Measurements from ENCODE around the gene SNAPC5. TPM values are rescaled to one million over a fixed set of nuclear protein-coding genes. Genes with fewer than 3 reads are reported as not detected.

SNAPC5 gene
- total RNA-seq, 1 experiment from 2014 or later: 38.2 TPM

DNA sequence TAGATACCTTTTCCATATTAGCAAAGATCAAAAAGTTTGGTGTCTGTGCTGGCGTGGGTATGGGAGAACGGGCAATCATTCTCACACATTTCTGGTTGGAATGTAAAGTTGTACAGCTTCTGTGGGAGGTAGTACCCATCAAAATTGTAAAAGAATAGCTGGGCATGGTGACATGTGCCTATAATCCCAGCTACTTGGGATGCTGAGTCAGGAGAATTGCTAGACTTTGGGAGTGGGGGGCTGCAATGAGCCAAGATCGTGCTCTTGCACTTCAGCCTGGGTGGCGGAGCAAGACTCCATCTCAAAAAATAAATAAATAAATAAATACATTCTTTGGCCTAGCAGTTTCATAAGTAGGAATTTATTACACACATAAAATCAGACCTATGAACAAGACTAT lies 45.3 kb upstream of the SNAPC5 start:
- no peak overlapping the region for H2AFZ ChIP-seq (ENCODE audit: low read length)
- no peaks in the 10 kb centered on the region for H3K9me2 ChIP-seq (replicated peaks; ENCODE audit: low read length)
- H3K4me1 ChIP-seq (ENCODE audit: insufficient read depth, low read length): no peaks in the 10 kb centered on the region
- H3K4me3 ChIP-seq (ENCODE audit: low read length): no peak overlapping the region
- H4K20me1 ChIP-seq (ENCODE audit: low read length): no peaks in the 10 kb centered on the region
- intact Hi-C loops (cut with micrococcal nuclease): no loop called here
- peaks cover 5% of the 10 kb centered on the region; the same call in 1 of the 2 replicates for H3K36me3 ChIP-seq (ENCODE audit: low read depth, low read length)
- H3K79me2 ChIP-seq (ENCODE audit: low read length): no peaks in the 10 kb centered on the region
- no peaks in the 10 kb centered on the region for H3K9me3 ChIP-seq (ENCODE audit: low read length)
- no peaks in the 10 kb centered on the region for H3F3A ChIP-seq (ENCODE audit: low read length, unreplicated experiment)
- ATAC-seq: no peak
- no peak for TF ChIP-seq EZH2phosphoT487 (IDR thresholded peaks at IDR 0.05; ENCODE audit: borderline replicate concordance, low read length)
- no peak for TF ChIP-seq EZH2 (IDR thresholded peaks at IDR 0.05; ENCODE audit: low read length, unreplicated experiment)
- TF ChIP-seq, protein P1, sequence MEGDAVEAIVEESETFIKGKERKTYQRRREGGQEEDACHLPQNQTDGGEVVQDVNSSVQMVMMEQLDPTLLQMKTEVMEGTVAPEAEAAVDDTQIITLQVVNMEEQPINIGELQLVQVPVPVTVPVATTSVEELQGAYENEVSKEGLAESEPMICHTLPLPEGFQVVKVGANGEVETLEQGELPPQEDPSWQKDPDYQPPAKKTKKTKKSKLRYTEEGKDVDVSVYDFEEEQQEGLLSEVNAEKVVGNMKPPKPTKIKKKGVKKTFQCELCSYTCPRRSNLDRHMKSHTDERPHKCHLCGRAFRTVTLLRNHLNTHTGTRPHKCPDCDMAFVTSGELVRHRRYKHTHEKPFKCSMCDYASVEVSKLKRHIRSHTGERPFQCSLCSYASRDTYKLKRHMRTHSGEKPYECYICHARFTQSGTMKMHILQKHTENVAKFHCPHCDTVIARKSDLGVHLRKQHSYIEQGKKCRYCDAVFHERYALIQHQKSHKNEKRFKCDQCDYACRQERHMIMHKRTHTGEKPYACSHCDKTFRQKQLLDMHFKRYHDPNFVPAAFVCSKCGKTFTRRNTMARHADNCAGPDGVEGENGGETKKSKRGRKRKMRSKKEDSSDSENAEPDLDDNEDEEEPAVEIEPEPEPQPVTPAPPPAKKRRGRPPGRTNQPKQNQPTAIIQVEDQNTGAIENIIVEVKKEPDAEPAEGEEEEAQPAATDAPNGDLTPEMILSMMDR (conservative IDR thresholded peaks at IDR 0.05; ENCODE audit: low read depth, low read length): no peak
- POLR2A ChIA-PET (ENCODE audit: unreplicated experiment): no interaction called here
- H3K27ac ChIP-seq (ENCODE audit: low read length): no peak overlapping the region
- H3K9ac ChIP-seq (ENCODE audit: low read length): no peak overlapping the region
- CTCF ChIA-PET: no interaction called here
- BruUV-seq (replicated peaks): no TSS peak
- no peaks in the 10 kb centered on the region for H3K27me3 ChIP-seq (ENCODE audit: low read length)
- no peak for DNase-seq
- no peak overlapping the region for H3K4me2 ChIP-seq (ENCODE audit: low read length)

DNA sequence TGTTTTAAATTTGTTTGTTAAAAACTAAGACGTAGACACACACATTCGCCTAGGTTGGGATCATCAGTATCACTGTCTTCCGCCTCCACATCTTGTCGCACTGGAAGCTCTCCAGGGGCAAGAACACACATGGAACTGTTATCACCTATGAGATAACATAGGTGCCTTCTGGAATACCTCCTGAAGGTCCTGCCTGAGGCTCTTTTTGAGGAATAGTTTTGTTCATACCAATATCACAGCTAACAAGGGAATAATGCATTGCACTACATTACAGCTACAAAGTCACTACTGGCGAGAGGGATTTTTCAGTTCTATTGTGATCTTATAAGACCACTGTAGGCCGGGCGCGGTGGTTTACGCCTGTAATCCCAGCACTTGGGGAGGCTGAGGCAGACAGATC lies 37.5 kb upstream of the SNAPC5 start:
- Histone ChIP-seq H3K4me1 (ENCODE audit: insufficient read depth, low read length) (no peaks in the 10 kb centered on the region), H3K27me3 (ENCODE audit: low read length) (no peaks in the 10 kb centered on the region), H3K4me3 (ENCODE audit: low read length) (no peak overlapping the region), H3F3A (ENCODE audit: low read length, unreplicated experiment) (no peaks in the 10 kb centered on the region), H3K4me2 (ENCODE audit: low read length) (no peak overlapping the region), H3K9ac (ENCODE audit: low read length) (no peak overlapping the region), H3K9me2 (replicated peaks; ENCODE audit: low read length) (no peaks in the 10 kb centered on the region), H2AFZ (ENCODE audit: low read length) (no peak overlapping the region), H3K79me2 (ENCODE audit: low read length) (no peaks in the 10 kb centered on the region), H3K27ac (ENCODE audit: low read length) (no peak overlapping the region), H4K20me1 (ENCODE audit: low read length) (no peaks in the 10 kb centered on the region), H3K9me3 (ENCODE audit: low read length) (no peaks in the 10 kb centered on the region), H3K36me3 (ENCODE audit: low read depth, low read length) (0 out of 2 replicates have a peak, but pooled peaks cover 4% of the 10 kb centered on the region)
- TF ChIP-seq EZH2 (IDR thresholded peaks at IDR 0.05; ENCODE audit: low read length, unreplicated experiment): no peak
- no peak for TF ChIP-seq EZH2phosphoT487 (IDR thresholded peaks at IDR 0.05; ENCODE audit: borderline replicate concordance, low read length)
- TF ChIP-seq, protein P1 (conservative IDR thresholded peaks at IDR 0.05; ENCODE audit: low read depth, low read length): no peak
- BruUV-seq (replicated peaks): no TSS peak
- POLR2A ChIA-PET (ENCODE audit: unreplicated experiment): no interaction called here
- CTCF ChIA-PET: no interaction called here
- intact Hi-C loops (cut with micrococcal nuclease): no loop called here
- ATAC-seq: no peak
- no peak for DNase-seq

DNA sequence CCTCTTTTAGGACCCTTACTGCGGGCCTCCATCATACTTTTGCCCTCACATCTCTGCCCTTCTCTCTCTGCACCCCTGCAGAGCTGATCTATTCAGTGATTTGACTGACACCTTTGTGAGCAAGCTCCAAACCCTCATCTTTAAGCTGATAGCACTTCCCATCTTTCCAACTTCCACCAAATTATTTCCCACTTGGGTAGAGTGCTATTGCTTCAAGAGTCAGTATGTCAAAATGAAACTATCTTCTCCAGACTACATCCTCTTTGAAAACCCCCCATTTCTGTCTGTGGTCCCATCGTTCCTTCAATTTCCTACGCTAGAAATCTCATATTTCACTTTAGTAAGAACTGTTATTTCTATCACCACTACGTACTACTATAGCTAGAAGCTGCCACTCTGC lies 27.3 kb upstream of the SNAPC5 start:
- no peak overlapping the region for H3K4me2 ChIP-seq (ENCODE audit: low read length)
- H3K27me3 ChIP-seq (ENCODE audit: low read length): no peaks in the 10 kb centered on the region
- no TSS peak for BruUV-seq (replicated peaks)
- DNase-seq: no peak
- no peaks in the 10 kb centered on the region for H3K79me2 ChIP-seq (ENCODE audit: low read length)
- H3K4me3 ChIP-seq (ENCODE audit: low read length): no peak overlapping the region
- no peaks in the 10 kb centered on the region for H3K9me2 ChIP-seq (replicated peaks; ENCODE audit: low read length)
- no peaks in the 10 kb centered on the region for H3K4me1 ChIP-seq (ENCODE audit: insufficient read depth, low read length)
- H3F3A ChIP-seq (ENCODE audit: low read length, unreplicated experiment): no peaks in the 10 kb centered on the region
- ChIA-PET CTCF (no interaction called here), POLR2A (ENCODE audit: unreplicated experiment) (no interaction called here)
- no peak overlapping the region for H3K27ac ChIP-seq (ENCODE audit: low read length)
- H3K9ac ChIP-seq (ENCODE audit: low read length): no peak overlapping the region
- no peaks in the 10 kb centered on the region for H3K9me3 ChIP-seq (ENCODE audit: low read length)
- intact Hi-C loops (cut with micrococcal nuclease): no loop called here
- TF ChIP-seq, protein P1 (conservative IDR thresholded peaks at IDR 0.05; ENCODE audit: low read depth, low read length): no peak
- peaks cover 13% of the 10 kb centered on the region for H3K36me3 ChIP-seq (ENCODE audit: low read depth, low read length)
- no peak overlapping the region for H2AFZ ChIP-seq (ENCODE audit: low read length)
- no peaks in the 10 kb centered on the region for H4K20me1 ChIP-seq (ENCODE audit: low read length)
- no peak for ATAC-seq

Data from PC-3 (cell line).